H1 (cell line): ENCODE results near the gene RAD52. TPM values are rescaled to one million over a fixed set of nuclear protein-coding genes. Genes with fewer than 3 reads are reported as not detected.

Experiments used
- CTCF ChIA-PET: fragments of 300-600 bp; sonication (Branson Sonifier 250); formaldehyde crosslinking; loops from one replicate; lab custom pipeline; 2021; ENCODE audit not compliant: partially characterized antibody; lab: Charles Lee
- POLR2A ChIA-PET: fragments of 300-600 bp; sonication (Branson Sonifier 250); formaldehyde crosslinking; loops from one replicate; lab custom pipeline; 2021; ENCODE audit warnings: inconsistent platforms; ENCODE audit not compliant: partially characterized antibody; lab: Charles Lee
- DNase-seq, 2 experiments: peaks; one replicate each; pipeline versions ENCODE4 v3.0.0 to v3.0.0-alpha.2; 2010 to 2022; ENCODE audit warnings: low spot score in 2 of 2, low read depth in 1 of 2, mixed read lengths in 1 of 2
- FAIRE-seq: peaks from 2 replicates; lab custom pipeline; 2011; peaks lifted over from hg19 to GRCh38; lab: Jason Lieb, UNC
- H2AFZ ChIP-seq: 2 replicates; pipeline ENCODE4 v1.8.1; 2012; ENCODE audit warnings: low read length, inconsistent platforms
- H2AK5ac ChIP-seq: 2 replicates; pipeline ENCODE4 v1.6.1; 2013; ENCODE audit warnings: low read depth, low read length
- H2BK120ac ChIP-seq: replicated peaks from 2 replicates; pipeline ENCODE3; 2013; ENCODE audit warnings: low read depth, low read length, inconsistent platforms
- H2BK12ac ChIP-seq: 2 replicates; pipeline ENCODE4 v1.6.1; 2013; ENCODE audit warnings: low read depth, low read length
- H2BK15ac ChIP-seq: 2 replicates; pipeline ENCODE4 v1.6.1; 2013; ENCODE audit warnings: low read length
- H2BK20ac ChIP-seq: 2 replicates; pipeline ENCODE4 v1.6.1; 2013; ENCODE audit warnings: low read length
- H2BK5ac ChIP-seq: 2 replicates; pipeline ENCODE4 v1.6.1; 2013; ENCODE audit warnings: low read depth, low read length
- H3K14ac ChIP-seq: 2 replicates; pipeline ENCODE4 v1.6.1; 2013; ENCODE audit warnings: inconsistent platforms; ENCODE audit not compliant: insufficient read length
- H3K18ac ChIP-seq: 2 replicates; pipeline ENCODE4 v1.6.1; 2013; ENCODE audit warnings: low read length; ENCODE audit errors: extremely low read depth
- H3K23ac ChIP-seq: 2 replicates; pipeline ENCODE4 v1.6.1; 2013; ENCODE audit warnings: inconsistent platforms; ENCODE audit not compliant: insufficient read length
- H3K23me2 ChIP-seq: 2 replicates; pipeline ENCODE4 v1.6.1; 2013; ENCODE audit warnings: low read depth, low read length
- H3K27ac ChIP-seq: 2 replicates; pipeline ENCODE4 v1.6.1; 2011; ENCODE audit warnings: low read depth, low read length, inconsistent platforms
- H3K27me3 ChIP-seq, 4 experiments: replicated peaks in 1 of 4; 1 replicate in 1 of 4; 2 replicates in 3 of 4; pipeline versions ENCODE4 v1.6.1 to v1.8.1; 2011 to 2013; ENCODE audit warnings: low read length in 3 of 4, mild to moderate bottlenecking in 3 of 4, inconsistent platforms in 2 of 4, mixed read lengths in 2 of 4, moderate library complexity in 1 of 4; ENCODE audit not compliant: control insufficient read depth in 3 of 4, insufficient read depth in 3 of 4; ENCODE audit errors: extremely low read depth in 1 of 4
- H3K36me3 ChIP-seq, 4 experiments: 2 replicates each; pipeline versions ENCODE4 v1.6.1 to v1.8.1; 2011 to 2013; ENCODE audit warnings: mild to moderate bottlenecking in 4 of 4, low read length in 3 of 4, moderate library complexity in 2 of 4, control low read depth in 1 of 4, inconsistent platforms in 1 of 4; ENCODE audit not compliant: insufficient read depth in 4 of 4, control insufficient read depth in 2 of 4
- H3K4ac ChIP-seq: replicated peaks from 2 replicates; pipeline ENCODE3; 2013; ENCODE audit warnings: low read length, low read depth, mixed read lengths, inconsistent platforms; ENCODE audit not compliant: insufficient read length
- H3K4me1 ChIP-seq, 4 experiments: replicated peaks in 1 of 4; 1 replicate in 1 of 4; 2 replicates in 3 of 4; pipeline versions ENCODE4 v1.6.1 to v1.8.1; 2011 to 2013; ENCODE audit warnings: low read length in 3 of 4, inconsistent platforms in 2 of 4, mixed read lengths in 1 of 4; ENCODE audit not compliant: insufficient read depth in 4 of 4, control insufficient read depth in 3 of 4
- H3K4me2 ChIP-seq, 2 experiments: 2 replicates each; pipeline versions ENCODE4 v1.6.1 to v1.8.1; 2011 to 2013; ENCODE audit warnings: low read depth in 2 of 2, low read length in 2 of 2, control low read depth in 1 of 2, inconsistent platforms in 1 of 2, mild to moderate bottlenecking in 1 of 2; ENCODE audit not compliant: insufficient read depth in 1 of 2
- H3K4me3 ChIP-seq, 4 experiments: fragments of 200-600, 300-600 bp in 1 of 4; sonication (generic), shearing (Covaris generic), sonication (Bioruptor Twin) in 1 of 4; 2 replicates each; pipeline versions ENCODE4 v1.5.1 to v1.8.1; 2011 to 2016; ENCODE audit warnings: low read length in 4 of 4, low read depth in 3 of 4, control low read depth in 2 of 4, inconsistent platforms in 2 of 4, mild to moderate bottlenecking in 2 of 4, mixed read lengths in 1 of 4, moderate library complexity in 1 of 4; ENCODE audit not compliant: insufficient read depth in 2 of 4; ENCODE audit errors: extremely low read depth in 1 of 4
- H3K56ac ChIP-seq: replicated peaks from 2 replicates; pipeline ENCODE3; 2013; ENCODE audit warnings: low read depth, mild to moderate bottlenecking, mixed read lengths, low read length, inconsistent platforms; ENCODE audit not compliant: insufficient read length
- H3K79me1 ChIP-seq: 2 replicates; pipeline ENCODE4 v1.6.1; 2013; ENCODE audit warnings: low read depth, low read length, control low read depth
- H3K79me2 ChIP-seq, 2 experiments: 2 replicates each; pipeline versions ENCODE4 v1.6.1 to v1.8.1; 2012 to 2013; ENCODE audit warnings: low read length in 2 of 2, mild to moderate bottlenecking in 2 of 2, inconsistent platforms in 1 of 2; ENCODE audit not compliant: insufficient read depth in 2 of 2, control insufficient read depth in 1 of 2
- H3K9ac ChIP-seq, 4 experiments: replicated peaks in 1 of 4; 1 replicate in 1 of 4; 2 replicates in 3 of 4; pipeline versions ENCODE4 v1.6.1 to v1.8.1; 2011 to 2013; ENCODE audit warnings: low read depth in 3 of 4, low read length in 3 of 4, control low read depth in 2 of 4, mild to moderate bottlenecking in 2 of 4, moderate library complexity in 2 of 4, inconsistent platforms in 1 of 4; ENCODE audit errors: extremely low read depth in 1 of 4
- H3K9me3 ChIP-seq, 2 experiments: 2 replicates each; pipeline versions ENCODE4 v1.6.1 to v1.8.1; 2012 to 2013; ENCODE audit warnings: mild to moderate bottlenecking in 2 of 2, moderate library complexity in 2 of 2, control low read depth in 1 of 2, inconsistent platforms in 1 of 2, low read depth in 1 of 2, low read length in 1 of 2, mixed read lengths in 1 of 2; ENCODE audit not compliant: insufficient read depth in 2 of 2
- H4K20me1 ChIP-seq, 2 experiments: replicated peaks in 1 of 2; 2 replicates each; pipeline versions ENCODE3 to v1.8.1; 2011 to 2013; ENCODE audit warnings: inconsistent platforms in 2 of 2, low read length in 2 of 2, mild to moderate bottlenecking in 1 of 2; ENCODE audit not compliant: insufficient read depth in 2 of 2, control insufficient read depth in 1 of 2
- H4K5ac ChIP-seq: 2 replicates; pipeline ENCODE4 v1.6.1; 2013; ENCODE audit warnings: low read length, low read depth, mixed read lengths, inconsistent platforms; ENCODE audit not compliant: insufficient read length
- H4K8ac ChIP-seq: 2 replicates; pipeline ENCODE4 v1.8.0; 2013; ENCODE audit warnings: mild to moderate bottlenecking, moderate library complexity, low read length, inconsistent platforms; ENCODE audit not compliant: insufficient read depth; ENCODE audit errors: extremely low read depth
- H4K91ac ChIP-seq: replicated peaks from 2 replicates; pipeline ENCODE3; 2013; ENCODE audit warnings: low read length, mixed read lengths, inconsistent platforms; ENCODE audit not compliant: insufficient read length
- CBX5 ChIP-seq: fragments of 300-800, 300-1000 bp; sonication (generic); IDR thresholded peaks from 2 replicates; pipeline ENCODE4 v1.7.1; 2016; ENCODE audit warnings: antibody characterized with exemption, low read length, low read depth
- EZH2 ChIP-seq: fragments of 200-600 bp; sonication (generic); IDR thresholded peaks from 2 replicates; pipeline ENCODE4 v1.7.1; 2012; ENCODE audit warnings: low read depth, mild to moderate bottlenecking, moderate library complexity, low read length, inconsistent platforms; ENCODE audit not compliant: severe bottlenecking
- GTF2F1 ChIP-seq: IDR thresholded peaks from 2 replicates; pipeline ENCODE4 v1.6.1; 2012; ENCODE audit warnings: low read depth, low read length, improper control_type of control experiment, borderline replicate concordance
- MAFK ChIP-seq: IDR thresholded peaks from 2 replicates; pipeline ENCODE4 v1.6.1; 2012; ENCODE audit warnings: low read depth, mild to moderate bottlenecking, improper control_type of control experiment, low read length
- POLR2A ChIP-seq, 2 experiments: IDR thresholded peaks; 1 replicate in 1 of 2; 2 replicates in 1 of 2; pipeline ENCODE4 v1.6.1; 2011; ENCODE audit warnings: low read depth in 2 of 2, low read length in 2 of 2, mild to moderate bottlenecking in 2 of 2; ENCODE audit errors: control extremely low read depth in 1 of 2
- POU5F1 ChIP-seq: IDR thresholded peaks from 2 replicates; pipeline ENCODE4 v1.6.1; 2011; ENCODE audit warnings: low read depth, mild to moderate bottlenecking, low read length, moderate library complexity
- RAD21 ChIP-seq, 2 experiments: IDR thresholded peaks in 1 of 2; conservative IDR thresholded peaks in 1 of 2; 2 replicates each; pipeline ENCODE4 v1.6.1; 2011; ENCODE audit warnings: low read depth in 2 of 2, low read length in 2 of 2, improper control_type of control experiment in 1 of 2, inconsistent platforms in 1 of 2, mild to moderate bottlenecking in 1 of 2, moderate library complexity in 1 of 2
- SIRT6 ChIP-seq: IDR thresholded peaks from one replicate; pipeline ENCODE4 v1.7.1; 2012; ENCODE audit warnings: low read length, inconsistent platforms
- SP1 ChIP-seq: IDR thresholded peaks from 2 replicates; pipeline ENCODE4 v1.6.1; 2011; ENCODE audit warnings: low read depth, low read length
- SUZ12 ChIP-seq: fragments of 200-600 bp; sonication (generic); IDR thresholded peaks from 2 replicates; pipeline ENCODE4 v1.6.1; 2012; ENCODE audit warnings: mild to moderate bottlenecking, inconsistent platforms, low read length, moderate library complexity, mixed read lengths
- TAF1 ChIP-seq: IDR thresholded peaks from 2 replicates; pipeline ENCODE4 v1.6.1; 2011; ENCODE audit warnings: mild to moderate bottlenecking, low read depth, low read length
- YY1 ChIP-seq: IDR thresholded peaks from 2 replicates; pipeline ENCODE4 v1.6.1; 2011; ENCODE audit warnings: low read depth, mild to moderate bottlenecking, low read length
- WGBS, 2 experiments: shearing (Covaris generic) in 1 of 2; methylation state at CpG; one replicate each; pipeline versions ENCODE4 v1.1.6 to v1.1.7; 2013 to 2015; ENCODE audit warnings: low lambda C conversion rate in 2 of 2, mixed read lengths in 2 of 2, inconsistent platforms in 1 of 2, low coverage in 1 of 2, missing lambda C conversion rate in 1 of 2; ENCODE audit not compliant: insufficient replicate concordance in 2 of 2, insufficient coverage in 1 of 2, insufficient read length in 1 of 2; ENCODE audit errors: extremely low coverage in 1 of 2, missing lambda C conversion rate in 1 of 2; 5-methylcytosine and 5-hydroxymethylcytosine counted together
- polyA plus RNA-seq, 7 experiments: library from polyadenylated mRNA; depleted of rRNA in 3 of 7; stranded (reverse) in 5 of 7; unstranded in 2 of 7; fragments of >200 nt in 5 of 7; fragments of 200-250 nt in 2 of 7; gene quantifications; 1 replicate in 5 of 7; 2 replicates in 1 of 7; 4 replicates in 1 of 7; pipeline versions ENCODE4 v1.2.1 to v1.2.3, GENCODE V29; 2011 to 2013; ENCODE audit warnings: missing spikeins in 2 of 7, mixed read lengths in 2 of 7
- total RNA-seq: library from RNA; stranded (reverse); fragmentation: NEBNext Ultra II Directional; extraction: Animal tissue kit (Norgen Biotek cat#: 25700); gene quantifications from 2 replicates; pipeline ENCODE4 v1.2.1, GENCODE V29; 2021
- TF ChIP-seq, protein P1 (sequence below): IDR thresholded peaks from 2 replicates; pipeline ENCODE4 v1.6.1; 2012; ENCODE audit warnings: low read length, inconsistent platforms

The RAD52 gene
- total and polyA plus RNA-seq, 2 of the 8 experiments (the other 6 are each of a cell fraction or from before 2014, with no cell fraction given) = 12.5 to 14.3 TPM

- H2BK12ac ChIP-seq = no peak overlapping the region
- DNase-seq (no peak), FAIRE-seq (no peak)
- no peak overlapping the region for H3K14ac ChIP-seq
- H4K5ac ChIP-seq = no peak overlapping the region
- ChIA-PET CTCF (no interaction called here), POLR2A (interaction anchor here (0.6 kb wide), 1 partner anchor 83 kb away, joined by 3 read pairs; no protein-coding TSS in a partner anchor)
- no peaks in the 10 kb centered on the region; the same call in 1 of the 2 replicates for H3K23me2 ChIP-seq
- H3K4ac ChIP-seq = no peak overlapping the region
- H3K27ac ChIP-seq = no peak overlapping the region
- no peak overlapping the region for H2BK20ac ChIP-seq
- no peak overlapping the region for H2AK5ac ChIP-seq
- no peak overlapping the region for H2BK120ac ChIP-seq
- H4K8ac ChIP-seq = no peak overlapping the region; the same call in 1 of the 2 replicates
- no peak overlapping the region for H3K4me2 ChIP-seq
- peaks cover 33 to 70% (median 59%) of the 10 kb centered on the region in 4 experiments for H3K36me3 ChIP-seq
- no peak overlapping the region for H3K56ac ChIP-seq
- H3K9me3 ChIP-seq = no peaks in the 10 kb centered on the region
- no peaks in the 10 kb centered on the region for H3K27me3 ChIP-seq
- no peak overlapping the region for H2BK5ac ChIP-seq
- no peak overlapping the region for H3K9ac ChIP-seq
- H3K18ac ChIP-seq = no peak overlapping the region
- no peak overlapping the region for H3K23ac ChIP-seq
- no peak overlapping the region for H2AFZ ChIP-seq
- H2BK15ac ChIP-seq = no peak overlapping the region
- no peak overlapping the region for H4K91ac ChIP-seq
- H4K20me1 ChIP-seq = peaks cover 0 to 2% of the 10 kb centered on the region in 2 experiments
- no peaks in the 10 kb centered on the region for H3K4me1 ChIP-seq
- peaks cover 2% of the 10 kb centered on the region; the same call in 1 of the 2 replicates for H3K79me1 ChIP-seq
- no peaks in the 10 kb centered on the region for H3K79me2 ChIP-seq
- H3K4me3 ChIP-seq = no peak overlapping the region
- WGBS, 2 experiments = 84% methylated on average over 4 of the region's 4 CpGs; no CpG with 5 or more reads in 1 of the 2 experiments
- TF ChIP-seq GTF2F1 = no peak
- TF ChIP-seq EZH2 = no peak
- no peak for TF ChIP-seq SUZ12
- no peak for TF ChIP-seq POU5F1
- TF ChIP-seq RAD21 (IDR thresholded peaks at IDR 0.05 in 1 of 2, conservative IDR thresholded peaks at IDR 0.05 in 1 of 2; ENCODE audit: low read depth in 2 of 2, low read length in 2 of 2) = no peak
- no peak for TF ChIP-seq SIRT6
- TF ChIP-seq POLR2A (IDR thresholded peaks at IDR 0.05; ENCODE audit: control extremely low read depth in 1 of 2, low read depth in 2 of 2, low read length in 2 of 2) = no peak
- no peak for TF ChIP-seq MAFK
- no peak for TF ChIP-seq YY1
- TF ChIP-seq, protein P1, sequence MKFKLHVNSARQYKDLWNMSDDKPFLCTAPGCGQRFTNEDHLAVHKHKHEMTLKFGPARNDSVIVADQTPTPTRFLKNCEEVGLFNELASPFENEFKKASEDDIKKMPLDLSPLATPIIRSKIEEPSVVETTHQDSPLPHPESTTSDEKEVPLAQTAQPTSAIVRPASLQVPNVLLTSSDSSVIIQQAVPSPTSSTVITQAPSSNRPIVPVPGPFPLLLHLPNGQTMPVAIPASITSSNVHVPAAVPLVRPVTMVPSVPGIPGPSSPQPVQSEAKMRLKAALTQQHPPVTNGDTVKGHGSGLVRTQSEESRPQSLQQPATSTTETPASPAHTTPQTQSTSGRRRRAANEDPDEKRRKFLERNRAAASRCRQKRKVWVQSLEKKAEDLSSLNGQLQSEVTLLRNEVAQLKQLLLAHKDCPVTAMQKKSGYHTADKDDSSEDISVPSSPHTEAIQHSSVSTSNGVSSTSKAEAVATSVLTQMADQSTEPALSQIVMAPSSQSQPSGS = no peak
- no peak for TF ChIP-seq CBX5
- TF ChIP-seq SP1 = no peak
- no peak for TF ChIP-seq TAF1
Observed at GRCh38 chr12:880656-881055, 68.8 kb downstream of the RAD52 start.
